ENCODE results near the gene PEMT. TPM values are rescaled to one million over a fixed set of nuclear protein-coding genes. Genes with fewer than 3 reads are reported as not detected.

PEMT gene
- total and polyA plus RNA-seq, 9 of the 15 experiments (the other 6 are each of a cell fraction or from before 2014, with no cell fraction given) = 1.4 to 36.4 (median 13.6) TPM

GRCh38 chr17:17531156-17531555, 60.4 kb downstream of the PEMT start:
- H3K9me3 ChIP-seq (replicated peaks; ENCODE audit: control insufficient read depth, insufficient read depth, low read depth, low read length) = no peaks in the 10 kb centered on the region
- H3K36me3 ChIP-seq (ENCODE audit: control insufficient read depth, insufficient read depth, low read length) = no peaks in the 10 kb centered on the region
- H3K9me1 ChIP-seq (ENCODE audit: control insufficient read depth, insufficient read depth, low read length) = no peaks in the 10 kb centered on the region
- FAIRE-seq = no peak
- no peaks in the 10 kb centered on the region for H3K27me3 ChIP-seq (ENCODE audit: control insufficient read depth in 2 of 2, insufficient read depth in 2 of 2, low read length in 2 of 2)
- H4K20me1 ChIP-seq (replicated peaks; ENCODE audit: control insufficient read depth, insufficient read depth, low read length) = no peaks in the 10 kb centered on the region
- in situ Hi-C loops (cut with MboI) (no loop called here), intact Hi-C loops (cut with micrococcal nuclease) (no loop called here)
- TF ChIP-seq ADNP (tag; IDR thresholded peaks at IDR 0.05) (no peak), THAP7 (CRISPR knock-in tag; IDR thresholded peaks at IDR 0.05) (no peak), ATF4 (CRISPR knock-in tag; IDR thresholded peaks at IDR 0.05) (no peak), ZNF717 (CRISPR knock-in tag; IDR thresholded peaks at IDR 0.05) (no peak)
- DNase-seq (ENCODE audit: extremely low read depth in 1 of 4, low spot score in 3 of 4) = no peak
- peaks cover 0 to 7% of the 10 kb centered on the region in 2 experiments; a peak in 2 of 5 replicates for H3K4me1 ChIP-seq (replicated peaks in 1 of 2; ENCODE audit: control insufficient read depth in 2 of 2, insufficient read depth in 2 of 2, low read length in 2 of 2)
- H2AFZ ChIP-seq (ENCODE audit: low read depth, low read length) = no peak overlapping the region
- H3K4me3 ChIP-seq = no peak overlapping the region
- H3K79me2 ChIP-seq (ENCODE audit: control insufficient read depth, insufficient read depth, low read length) = no peaks in the 10 kb centered on the region
- no peak overlapping the region for H3K27ac ChIP-seq (ENCODE audit: extremely low read depth, low read depth, low read length)
- CTCF ChIA-PET (ENCODE audit: low intra/inter-chr PET ratio) = no interaction called here
- no peak overlapping the region for H3K9ac ChIP-seq (ENCODE audit: insufficient read depth in 1 of 2, low read depth in 2 of 2, low read length in 2 of 2)
- no peak for ATAC-seq
- no peak overlapping the region for H3K4me2 ChIP-seq (ENCODE audit: insufficient read depth, low read length)
- 37% methylated on average over 3 of the region's 4 CpGs for WGBS (ENCODE audit: insufficient coverage, low coverage, missing lambda C conversion rate)
- no TSS peak for BruUV-seq (replicated peaks)
- POLR2A ChIA-PET = no interaction called here

All from K562 (cell line).